ENCODE measurements around the gene HDAC3.
A peak's percentile ranks its signal among the peaks of the same experiment; 100 is the strongest.

The HDAC3 gene

DNA sequence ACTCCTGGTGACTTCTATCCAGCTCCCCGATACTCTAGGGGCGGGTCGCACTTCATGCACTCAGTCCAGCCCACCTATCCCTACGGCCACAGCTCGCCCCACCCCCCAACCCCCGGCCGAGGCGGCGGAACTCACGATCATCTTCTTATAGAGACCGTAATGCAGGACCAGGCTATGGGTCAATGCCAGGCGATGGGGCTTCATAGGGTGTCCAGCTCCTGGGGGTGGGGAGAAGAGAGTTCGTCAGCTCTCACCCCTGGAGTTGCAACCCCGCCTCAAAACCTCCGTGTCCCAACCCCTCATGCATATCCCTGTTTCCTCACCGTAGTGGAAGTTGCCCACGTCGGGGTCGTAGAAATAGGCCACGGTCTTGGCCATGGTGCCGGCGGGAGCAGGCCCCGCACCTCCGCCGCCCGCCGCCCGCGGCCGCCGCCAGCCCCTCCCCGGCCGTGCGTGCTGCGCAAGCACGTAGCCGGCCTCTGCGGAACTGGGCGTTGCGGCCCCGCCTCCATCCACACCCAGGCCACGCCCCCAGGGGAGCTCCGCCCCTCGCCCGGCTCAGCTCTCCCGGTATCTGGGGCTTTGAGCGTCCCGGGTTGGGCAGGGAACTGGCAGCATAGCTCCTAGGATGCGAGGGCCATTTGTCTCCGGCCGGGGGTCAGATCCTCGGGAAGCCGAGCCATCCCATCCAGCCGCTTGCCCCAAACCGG is at the start of gene HDAC3, which contains the start of gene RELL2:
TSS of gene HDAC3 (minus strand) at position 437 of the 710 bp plus-strand sequence. CDS start at position 378, 59 bp downstream.
TSS of gene RELL2 (plus strand) at position 585 of the 710 bp plus-strand sequence. CDS start 1,229 bp downstream, outside the sequence.
- Histone ChIP-seq H3K9me3 (no peaks in the 10 kb centered on the region), H3K27me3 (ENCODE audit: low read depth) (no peaks in the 10 kb centered on the region), H3K4me1 (peaks cover 13% of the 10 kb centered on the region), H3K4me3 (peak within 1 kb of the TSS; percentile 89), H3K36me3 (replicated peaks) (peaks cover 9% of the 10 kb centered on the region)
- DNase-seq (ENCODE audit: low spot score in 2 of 2) = peak; percentile 84 to 96
- in situ Hi-C loops (cut with MboI; ENCODE audit: low sequenced_read_pairs) = no loop called here

DNA sequence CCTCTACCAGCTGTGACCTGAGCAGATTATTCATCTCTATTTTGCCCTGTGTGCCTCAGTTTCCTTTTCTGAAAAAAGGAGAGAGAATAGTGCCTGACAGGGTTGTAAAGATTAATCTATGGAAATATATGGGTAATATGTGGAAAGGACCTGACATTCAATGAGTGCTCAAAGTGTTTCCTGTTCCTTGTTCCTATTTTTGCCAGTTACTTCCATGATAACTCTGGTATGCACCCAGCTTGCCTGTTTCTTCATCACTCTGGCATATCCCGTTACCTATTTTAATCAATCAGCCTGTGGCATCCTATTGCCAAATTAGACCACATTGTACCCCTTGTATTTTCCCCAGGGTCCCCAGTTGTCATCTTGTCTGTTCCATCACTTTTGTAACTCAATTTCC is 48.9 kb upstream of the HDAC3 start:
- DNase-seq (ENCODE audit: low spot score in 2 of 2) = no peak
- Histone ChIP-seq H3K27me3 (ENCODE audit: low read depth) (peaks cover 4% of the 10 kb centered on the region; the same call in 1 of the 2 replicates), H3K9me3 (no peaks in the 10 kb centered on the region), H3K36me3 (replicated peaks) (no peaks in the 10 kb centered on the region), H3K4me3 (no peak overlapping the region), H3K4me1 (peaks cover 22% of the 10 kb centered on the region)
- in situ Hi-C loops (cut with MboI; ENCODE audit: low sequenced_read_pairs) = loop anchor here (25.0 kb wide), 1 partner anchor 452 kb away; no protein-coding TSS in a partner anchor

DNA sequence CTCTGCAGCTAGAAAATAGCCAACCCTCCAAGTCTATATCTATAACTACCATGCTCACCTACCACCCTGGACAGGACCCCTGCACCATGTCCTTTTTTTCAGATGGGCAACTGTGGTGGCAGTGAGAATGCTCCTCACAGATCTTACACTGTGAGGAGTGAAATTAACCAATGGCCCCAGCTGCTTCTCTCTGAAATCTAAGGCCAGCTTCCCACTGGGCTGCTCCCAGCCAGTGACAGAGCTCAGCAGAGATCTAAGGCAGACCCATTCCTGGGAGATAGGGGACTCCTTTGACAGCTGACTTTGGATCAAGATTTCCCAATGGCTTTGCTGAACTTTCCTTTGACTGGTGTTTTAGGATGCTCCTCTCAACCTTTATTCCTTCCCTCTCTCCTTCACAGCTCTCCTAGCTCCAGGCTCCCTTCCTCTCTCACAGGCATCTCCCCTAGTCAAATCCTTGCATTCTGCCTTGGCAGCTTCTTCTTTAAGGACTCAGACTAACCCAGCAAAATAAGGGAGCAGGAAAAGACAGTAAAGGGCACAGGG is 47.0 kb upstream of the HDAC3 start:
- no peaks in the 10 kb centered on the region for H3K9me3 ChIP-seq
- H3K4me3 ChIP-seq = no peak overlapping the region
- H3K4me1 ChIP-seq = peaks cover 23% of the 10 kb centered on the region
- no peaks in the 10 kb centered on the region for H3K36me3 ChIP-seq (replicated peaks)
- no peaks in the 10 kb centered on the region for H3K27me3 ChIP-seq (ENCODE audit: low read depth)
- no peak for DNase-seq (ENCODE audit: low spot score in 2 of 2)
- in situ Hi-C loops (cut with MboI; ENCODE audit: low sequenced_read_pairs) = loop anchor here (25.0 kb wide), 1 partner anchor 454 kb away; no protein-coding TSS in a partner anchor

DNA sequence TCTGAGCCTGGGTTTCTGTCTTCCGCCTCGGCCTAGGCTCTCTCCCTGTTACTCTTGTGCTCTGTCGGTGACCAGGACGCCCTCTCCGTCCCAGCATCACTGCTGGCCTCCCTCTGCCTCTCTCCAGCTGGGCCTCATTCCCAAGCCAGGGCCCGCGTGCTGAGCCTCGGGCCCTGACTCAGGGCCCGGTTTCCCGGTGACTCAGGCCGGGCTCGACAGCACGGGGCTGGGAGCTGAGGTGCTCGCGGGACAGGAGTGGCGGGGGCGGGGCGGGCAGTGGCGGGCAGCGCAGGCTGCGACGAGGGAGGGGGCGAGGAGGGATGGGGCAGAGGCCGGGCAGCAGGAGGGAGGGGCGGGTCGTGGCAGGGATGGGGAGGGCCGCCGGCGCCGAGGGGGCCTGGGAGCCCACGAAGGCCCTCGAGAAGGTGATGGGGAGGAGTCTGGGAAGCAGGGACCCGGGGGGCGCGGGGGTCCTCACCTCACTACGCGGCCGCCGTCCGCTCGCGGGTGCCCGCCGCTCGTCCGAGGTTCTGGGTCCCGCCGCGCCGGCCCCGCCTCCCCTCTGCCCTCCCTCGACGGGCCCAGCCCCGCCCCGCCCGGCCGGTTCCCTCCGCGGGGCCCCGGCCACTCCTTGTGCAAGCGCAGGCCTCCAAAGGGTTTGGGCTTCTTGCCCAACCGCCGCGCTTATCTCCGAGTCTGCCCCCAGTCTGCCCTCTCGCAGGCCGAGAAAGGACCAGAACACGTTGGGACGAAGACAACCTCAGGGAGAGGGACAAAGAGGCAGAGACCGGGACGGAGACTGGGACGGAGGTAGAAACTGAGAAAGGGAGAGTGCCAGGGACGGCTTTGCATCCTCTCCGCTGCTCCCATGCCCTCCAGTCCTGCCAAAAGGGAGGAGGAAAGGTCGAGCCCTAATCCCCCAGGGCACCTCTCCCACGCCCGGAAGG is 45.3 kb upstream of the HDAC3 start, which contains the start of gene ARAP3:
TSS of gene ARAP3 (minus strand) at position 536 of the 947 bp plus-strand sequence. CDS start 1,744 bp downstream, outside the sequence.
- H3K9me3 ChIP-seq = no peaks in the 10 kb centered on the region
- peaks cover 23% of the 10 kb centered on the region for H3K4me1 ChIP-seq
- H3K4me3 ChIP-seq = peak within 1 kb of the TSS; percentile 35
- in situ Hi-C loops (cut with MboI; ENCODE audit: low sequenced_read_pairs) = loop anchor here (25.0 kb wide), 1 partner anchor 455 kb away; no protein-coding TSS in a partner anchor
- peak; percentile 58 to 85 for DNase-seq (ENCODE audit: low spot score in 2 of 2)
- no peaks in the 10 kb centered on the region for H3K27me3 ChIP-seq (ENCODE audit: low read depth)
- H3K36me3 ChIP-seq (replicated peaks) = no peaks in the 10 kb centered on the region

DNA sequence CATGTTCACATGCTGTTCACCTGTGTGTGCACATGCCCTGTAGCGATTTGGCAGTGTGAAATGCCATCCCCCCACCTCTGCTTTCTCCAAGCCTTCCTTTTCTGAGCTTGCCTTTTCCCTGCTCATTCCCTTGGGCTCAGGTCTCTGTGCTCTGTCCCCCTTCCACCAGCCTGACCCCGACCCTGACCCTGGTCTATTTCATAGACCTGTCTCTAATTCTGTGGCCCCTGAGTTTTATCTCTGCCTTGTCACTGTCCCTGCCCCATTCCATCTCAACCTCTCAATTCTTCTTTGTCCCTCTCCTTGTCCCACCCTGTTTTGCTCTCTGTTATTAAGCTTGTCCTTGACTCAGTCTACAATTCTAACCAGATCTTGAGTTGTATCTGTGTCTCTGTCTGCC is 44.6 kb upstream of the HDAC3 start:
- Histone ChIP-seq H3K4me3 (peak overlapping the region; percentile 35), H3K27me3 (ENCODE audit: low read depth) (no peaks in the 10 kb centered on the region), H3K9me3 (no peaks in the 10 kb centered on the region), H3K4me1 (peaks cover 23% of the 10 kb centered on the region), H3K36me3 (replicated peaks) (no peaks in the 10 kb centered on the region)
- in situ Hi-C loops (cut with MboI; ENCODE audit: low sequenced_read_pairs) = loop anchor here (25.0 kb wide), 1 partner anchor 456 kb away; no protein-coding TSS in a partner anchor
- DNase-seq (ENCODE audit: low spot score in 2 of 2) = no peak

DNA sequence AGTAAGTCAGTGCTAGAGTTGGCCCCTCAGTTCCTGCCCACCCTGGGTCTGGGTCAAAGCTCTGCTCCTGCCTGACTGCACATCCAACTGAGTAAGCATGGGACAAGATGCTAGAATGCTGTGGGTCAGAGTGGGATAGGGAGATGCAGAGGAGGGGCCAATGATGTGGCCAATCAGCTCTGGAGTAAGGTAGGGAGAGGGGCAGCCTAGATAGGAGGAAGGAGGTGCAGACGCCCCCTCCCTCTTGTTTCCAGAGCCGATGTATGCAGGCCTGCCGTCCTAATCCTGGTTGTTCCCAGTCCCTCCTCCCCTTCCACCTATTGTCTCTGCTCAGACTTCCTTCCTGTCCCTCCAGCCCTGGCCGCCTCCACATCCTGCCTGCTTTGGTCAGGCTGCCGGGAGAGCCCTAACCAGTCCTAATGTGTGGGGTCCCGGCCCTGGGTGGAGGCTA is 44.1 kb upstream of the HDAC3 start:
- peaks cover 23% of the 10 kb centered on the region for H3K4me1 ChIP-seq
- DNase-seq (ENCODE audit: low spot score in 2 of 2) = peak; percentile 58 to 80
- no peaks in the 10 kb centered on the region for H3K36me3 ChIP-seq (replicated peaks)
- peak overlapping the region; percentile 35 for H3K4me3 ChIP-seq
- in situ Hi-C loops (cut with MboI; ENCODE audit: low sequenced_read_pairs) = loop anchor here (25.0 kb wide), 1 partner anchor 457 kb away; no protein-coding TSS in a partner anchor
- no peaks in the 10 kb centered on the region for H3K9me3 ChIP-seq
- H3K27me3 ChIP-seq (ENCODE audit: low read depth) = no peaks in the 10 kb centered on the region

DNA sequence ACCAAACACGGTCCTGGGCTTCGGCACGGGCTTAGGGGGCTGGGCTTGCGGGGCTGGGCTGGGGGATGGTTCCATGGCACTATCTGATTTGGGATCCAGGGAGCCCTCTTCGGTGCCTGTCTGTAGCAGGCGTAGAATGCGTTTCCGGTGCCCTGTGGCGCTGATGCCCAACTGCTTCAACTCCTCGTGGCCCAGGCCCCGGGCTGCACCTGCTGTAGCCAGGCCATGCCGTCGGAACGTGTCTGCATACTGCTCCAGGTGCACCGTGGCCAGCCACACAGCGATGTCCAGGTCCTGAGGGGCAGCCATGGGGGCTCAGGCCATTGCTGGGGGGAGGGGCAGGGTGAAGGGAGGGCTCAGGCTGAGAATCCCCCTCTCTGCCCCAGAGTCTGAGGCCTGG is 43.5 kb upstream of the HDAC3 start:
- Histone ChIP-seq H3K4me3 (no peak overlapping the region), H3K36me3 (replicated peaks) (no peaks in the 10 kb centered on the region), H3K4me1 (peaks cover 25% of the 10 kb centered on the region), H3K27me3 (ENCODE audit: low read depth) (no peaks in the 10 kb centered on the region), H3K9me3 (no peaks in the 10 kb centered on the region)
- in situ Hi-C loops (cut with MboI; ENCODE audit: low sequenced_read_pairs) = loop anchor here (25.0 kb wide), 1 partner anchor 457 kb away; no protein-coding TSS in a partner anchor
- DNase-seq (ENCODE audit: low spot score in 2 of 2) = no peak

DNA sequence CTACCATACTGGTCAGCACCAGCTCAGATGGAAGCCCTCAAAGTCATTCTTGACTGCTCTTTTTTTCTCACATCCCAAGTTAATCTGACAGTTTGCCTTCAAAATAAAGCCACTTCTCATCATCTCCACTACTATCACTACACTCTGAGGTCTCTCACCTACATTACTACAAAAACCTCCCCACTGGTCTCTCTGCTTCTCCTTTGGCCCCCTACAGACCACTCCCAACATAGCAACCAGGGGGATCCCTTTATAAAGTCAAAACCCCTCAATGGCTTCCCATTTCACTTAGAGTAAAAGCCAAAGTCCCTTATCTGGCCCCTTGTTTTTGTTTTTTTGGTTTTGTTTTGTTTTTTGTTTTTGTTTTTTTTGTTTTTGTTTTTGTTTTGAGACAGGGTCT is 40.8 kb upstream of the HDAC3 start:
- peaks cover 25% of the 10 kb centered on the region for H3K4me1 ChIP-seq
- H3K36me3 ChIP-seq (replicated peaks) = no peaks in the 10 kb centered on the region; the same call in 1 of the 2 replicates
- H3K4me3 ChIP-seq = no peak overlapping the region
- in situ Hi-C loops (cut with MboI; ENCODE audit: low sequenced_read_pairs) = loop anchor here (25.0 kb wide), 1 partner anchor 460 kb away; no protein-coding TSS in a partner anchor
- DNase-seq (ENCODE audit: low spot score in 2 of 2) = peak in 1 of 2 experiments; percentile 66
- no peaks in the 10 kb centered on the region for H3K27me3 ChIP-seq (ENCODE audit: low read depth)
- H3K9me3 ChIP-seq = no peaks in the 10 kb centered on the region

DNA sequence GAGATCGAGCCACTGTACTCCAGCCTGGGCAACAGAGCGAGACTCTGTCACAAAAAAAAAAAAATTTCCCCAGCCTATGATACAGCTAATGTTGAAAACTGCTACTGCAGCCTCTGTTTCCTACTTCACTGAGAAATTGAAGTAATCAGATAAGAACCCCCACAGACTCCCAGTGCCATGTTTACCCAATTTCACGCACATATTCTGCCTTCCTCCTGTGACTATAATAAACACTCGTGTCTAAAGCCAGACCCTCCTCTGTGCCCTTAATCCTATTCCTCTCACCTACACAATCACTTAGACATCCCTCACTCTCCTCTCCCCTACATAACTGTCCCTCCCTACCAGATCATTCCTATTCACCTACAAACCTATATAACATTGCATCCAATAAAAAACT is 39.0 kb upstream of the HDAC3 start:
- H3K4me3 ChIP-seq = no peak overlapping the region
- no peaks in the 10 kb centered on the region for H3K27me3 ChIP-seq (ENCODE audit: low read depth)
- H3K4me1 ChIP-seq = peaks cover 12% of the 10 kb centered on the region
- in situ Hi-C loops (cut with MboI; ENCODE audit: low sequenced_read_pairs) = loop anchor here (25.0 kb wide), 1 partner anchor 462 kb away; no protein-coding TSS in a partner anchor
- no peak for DNase-seq (ENCODE audit: low spot score in 2 of 2)
- no peaks in the 10 kb centered on the region; the same call in 1 of the 2 replicates for H3K36me3 ChIP-seq (replicated peaks)
- no peaks in the 10 kb centered on the region for H3K9me3 ChIP-seq

DNA sequence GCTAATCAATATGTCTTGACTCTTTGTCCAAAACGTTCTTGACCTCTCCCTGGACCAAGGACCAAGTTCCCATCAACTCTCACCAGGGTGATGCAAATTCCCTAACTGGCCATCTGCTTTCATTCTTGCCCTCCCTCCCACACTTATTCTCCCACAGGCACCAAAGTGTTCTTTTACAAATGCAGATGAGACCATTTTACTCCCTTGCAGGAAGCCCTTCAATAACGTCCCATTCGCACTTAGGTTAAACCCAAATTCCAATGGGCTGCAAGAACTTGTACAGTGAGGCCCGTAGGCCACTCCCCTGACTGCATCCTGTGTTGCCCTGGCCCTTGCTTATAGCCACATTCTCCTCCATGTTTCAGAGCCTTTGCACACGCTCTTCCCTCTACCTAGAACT is 38.1 kb upstream of the HDAC3 start:
- H3K4me3 ChIP-seq = no peak overlapping the region
- in situ Hi-C loops (cut with MboI; ENCODE audit: low sequenced_read_pairs) = loop anchor here (25.0 kb wide), 1 partner anchor 463 kb away; no protein-coding TSS in a partner anchor
- H3K36me3 ChIP-seq (replicated peaks) = no peaks in the 10 kb centered on the region; the same call in 1 of the 2 replicates
- peaks cover 10% of the 10 kb centered on the region for H3K4me1 ChIP-seq
- peak; percentile 80 to 93 for DNase-seq (ENCODE audit: low spot score in 2 of 2)
- H3K27me3 ChIP-seq (ENCODE audit: low read depth) = no peaks in the 10 kb centered on the region
- no peaks in the 10 kb centered on the region for H3K9me3 ChIP-seq

DNA sequence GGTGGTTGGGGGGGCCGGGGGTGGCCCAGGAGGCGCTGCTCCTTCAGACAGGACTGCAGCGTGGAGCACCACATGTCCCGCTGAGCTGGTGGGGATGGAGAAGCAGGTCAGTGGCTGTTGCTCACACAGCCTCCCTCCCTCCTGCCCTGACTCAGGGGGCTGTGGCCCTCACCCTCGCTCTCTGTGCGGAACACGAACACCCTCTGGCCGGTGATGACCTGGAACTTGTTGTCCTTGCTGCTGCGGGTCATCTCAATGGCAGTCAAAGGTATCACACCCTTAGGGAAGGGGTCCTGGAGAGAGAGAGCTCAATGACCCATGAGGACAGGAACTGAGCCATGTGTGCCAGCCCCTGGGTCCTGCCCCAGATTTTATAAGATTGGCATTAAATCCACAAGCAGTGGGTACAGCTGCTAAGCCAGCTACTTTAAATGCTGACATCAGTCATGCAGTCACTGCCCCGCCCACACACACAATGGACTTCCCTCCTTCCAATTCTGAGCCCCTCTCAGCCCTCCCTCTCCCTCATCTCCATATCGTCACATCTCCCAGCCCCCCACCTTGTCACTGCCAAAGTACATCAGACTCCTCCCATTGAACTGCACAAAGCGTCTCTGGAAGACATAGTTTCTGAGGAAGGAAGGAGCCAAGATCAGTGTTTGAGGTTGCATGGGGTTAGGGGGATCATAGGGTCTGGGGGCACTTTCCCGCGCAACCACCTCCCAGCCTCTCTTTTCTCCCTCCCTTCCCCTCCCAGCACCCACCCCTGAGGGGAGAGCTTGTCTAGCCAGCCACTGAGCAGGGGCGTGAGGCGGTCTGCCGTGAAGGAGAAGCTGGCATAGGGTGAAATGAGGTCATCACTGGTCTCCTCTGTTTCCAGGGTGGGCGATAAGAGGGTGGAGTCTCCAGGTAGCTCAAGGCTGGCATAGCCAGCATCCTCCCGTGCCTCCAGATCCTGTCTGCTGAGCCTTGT is 36.5 kb upstream of the HDAC3 start:
- Histone ChIP-seq H3K36me3 (replicated peaks) (no peaks in the 10 kb centered on the region; the same call in 1 of the 2 replicates), H3K27me3 (ENCODE audit: low read depth) (no peaks in the 10 kb centered on the region), H3K4me3 (no peak overlapping the region), H3K9me3 (no peaks in the 10 kb centered on the region), H3K4me1 (peaks cover 10% of the 10 kb centered on the region)
- in situ Hi-C loops (cut with MboI; ENCODE audit: low sequenced_read_pairs) = no loop called here
- no peak for DNase-seq (ENCODE audit: low spot score in 2 of 2)

Data from HAP-1 (cell line).